HepG2 (cell line): ENCODE data around the gene THADA. TPM values are rescaled to one million over a fixed set of nuclear protein-coding genes. Genes with fewer than 3 reads are reported as not detected.

Source experiments
- ATM ChIP-seq: fragments of 450-650 bp; IDR thresholded peaks from 2 replicates; pipeline ENCODE4 v1.7.1; 2017; ENCODE audit warnings: mild to moderate bottlenecking, borderline replicate concordance
- CAMTA2 ChIP-seq: sonication (generic); formaldehyde crosslinking; IDR thresholded peaks from 2 replicates; pipeline ENCODE4 v1.4.0; 2020; ENCODE audit warnings: mild to moderate bottlenecking, missing genetic modification reagents, borderline replicate concordance
- CHD4 ChIP-seq: fragments of 200-600 bp; sonication (generic); IDR thresholded peaks from 2 replicates; pipeline ENCODE4 v1.7.0; 2017; ENCODE audit warnings: mild to moderate bottlenecking, low read length, borderline replicate concordance
- DMAP1 ChIP-seq: IDR thresholded peaks from 2 replicates; pipeline ENCODE4 v1.6.1; 2016
- ETV5 ChIP-seq: IDR thresholded peaks from 2 replicates; pipeline ENCODE4 v1.6.1; 2018; ENCODE audit warnings: missing biosample characterization, missing genetic modification reagents, inconsistent platforms, borderline replicate concordance
- HDAC1 ChIP-seq: sonication (generic); formaldehyde crosslinking; IDR thresholded peaks from 2 replicates; pipeline ENCODE4 v1.5.1; 2020; ENCODE audit warnings: mild to moderate bottlenecking, missing genetic modification reagents
- HNRNPK ChIP-seq: fragments of 200-400 bp; formaldehyde crosslinking; IDR thresholded peaks from 2 replicates; pipeline ENCODE4 v1.6.1; 2018; ENCODE audit warnings: low read length, low read depth, moderate library complexity, mild to moderate bottlenecking; ENCODE audit not compliant: poor library complexity, severe bottlenecking
- HOXD1 ChIP-seq: sonication (generic); formaldehyde crosslinking; IDR thresholded peaks from 2 replicates; pipeline ENCODE4 v1.5.0; 2020; ENCODE audit warnings: missing genetic modification reagents
- KMT2A ChIP-seq: sonication (generic); formaldehyde crosslinking; IDR thresholded peaks from 2 replicates; pipeline ENCODE4 v1.4.0; 2020; ENCODE audit warnings: missing genetic modification reagents
- MTF2 ChIP-seq: sonication (generic); formaldehyde crosslinking; IDR thresholded peaks from 2 replicates; pipeline ENCODE4 v1.5.0; 2020; ENCODE audit warnings: missing genetic modification reagents, borderline replicate concordance
- PLRG1 ChIP-seq: fragments of 450-650 bp; conservative IDR thresholded peaks from 2 replicates; pipeline ENCODE4 v1.6.1; 2016
- POLR2G ChIP-seq: fragments of 200-400 bp; formaldehyde crosslinking; IDR thresholded peaks from 2 replicates; pipeline ENCODE4 v1.6.1; 2018; ENCODE audit warnings: mild to moderate bottlenecking, low read depth, low read length, moderate library complexity
- RFXANK ChIP-seq: IDR thresholded peaks from 2 replicates; pipeline ENCODE4 v1.6.1; 2016
- SIN3A ChIP-seq: IDR thresholded peaks from 2 replicates; pipeline ENCODE4 v1.6.1; 2011; ENCODE audit warnings: low read depth, mild to moderate bottlenecking, control low read depth, low read length, borderline replicate concordance
- SMARCC2 ChIP-seq: fragments of 450-650 bp; IDR thresholded peaks from 2 replicates; pipeline ENCODE4 v1.6.1; 2017; ENCODE audit warnings: antibody characterized with exemption, mild to moderate bottlenecking
- SP4 ChIP-seq: sonication (generic); formaldehyde crosslinking; IDR thresholded peaks from 2 replicates; pipeline ENCODE4 v1.8.1; 2023; ENCODE audit warnings: mild to moderate bottlenecking, missing genetic modification reagents
- TCF7L2 ChIP-seq: IDR thresholded peaks from 2 replicates; pipeline ENCODE4 v1.6.1; 2011; ENCODE audit warnings: mild to moderate bottlenecking, low read depth, low read length, moderate library complexity
- ZNF556 ChIP-seq: sonication (generic); formaldehyde crosslinking; IDR thresholded peaks from 2 replicates; pipeline ENCODE4 v1.4.0; 2020; ENCODE audit warnings: mild to moderate bottlenecking, missing genetic modification reagents, borderline replicate concordance
- ZNF567 ChIP-seq: sonication (generic); formaldehyde crosslinking; IDR thresholded peaks from 2 replicates; pipeline ENCODE4 v1.8.1; 2023; ENCODE audit warnings: mild to moderate bottlenecking, missing genetic modification reagents, borderline replicate concordance
- ZNF674 ChIP-seq: sonication (generic); formaldehyde crosslinking; IDR thresholded peaks from 2 replicates; pipeline ENCODE4 v1.5.0; 2020; ENCODE audit warnings: low read depth, mild to moderate bottlenecking, missing genetic modification reagents
- ZNF766 ChIP-seq: sonication (generic); formaldehyde crosslinking; IDR thresholded peaks from 2 replicates; pipeline ENCODE4 v1.5.0; 2020; ENCODE audit warnings: missing genetic modification reagents, borderline replicate concordance
- ZNF883 ChIP-seq: sonication (generic); formaldehyde crosslinking; IDR thresholded peaks from 2 replicates; pipeline ENCODE4 v1.5.1; 2020; ENCODE audit warnings: mild to moderate bottlenecking, missing genetic modification reagents; ENCODE audit errors: not compliant biosample characterization
- polyA plus RNA-seq, 8 experiments: library from polyadenylated mRNA; depleted of rRNA in 3 of 8; stranded (reverse) in 7 of 8; unstranded in 1 of 8; fragments of >200 nt; fragmentation: Illumina TruSeq in 4 of 8; extraction: Trizol in 4 of 8; gene quantifications; 2 replicates each; pipeline versions ENCODE4 v1.2.1 to v1.2.3, GENCODE V29; 2011 to 2016; ENCODE audit warnings: low read depth in 4 of 8, missing spikeins in 1 of 8, mixed read lengths in 1 of 8; ENCODE audit not compliant: insufficient read depth in 1 of 8
- total RNA-seq, 5 experiments: library from RNA; depleted of rRNA; stranded (reverse); fragments of >200 nt; fragmentation: Illumina TruSeq; extraction: Trizol; gene quantifications; 2 replicates each; pipeline ENCODE4 v1.2.3, GENCODE V29; 2016; ENCODE audit warnings: low read depth in 1 of 5
- TF ChIP-seq, protein P1 (sequence below): sonication (generic); formaldehyde crosslinking; IDR thresholded peaks from 2 replicates; pipeline ENCODE4 v1.4.0; 2020; ENCODE audit warnings: missing genetic modification reagents
- TF ChIP-seq, protein P2 (sequence below): IDR thresholded peaks from 2 replicates; pipeline ENCODE4 v1.4.0; 2020; ENCODE audit warnings: mild to moderate bottlenecking, missing genetic modification reagents

The THADA gene
- total and polyA plus RNA-seq, 2 of the 13 experiments (the other 11 are each of a cell fraction or from before 2014, with no cell fraction given), result 12.7 to 21.7 TPM

DNA sequence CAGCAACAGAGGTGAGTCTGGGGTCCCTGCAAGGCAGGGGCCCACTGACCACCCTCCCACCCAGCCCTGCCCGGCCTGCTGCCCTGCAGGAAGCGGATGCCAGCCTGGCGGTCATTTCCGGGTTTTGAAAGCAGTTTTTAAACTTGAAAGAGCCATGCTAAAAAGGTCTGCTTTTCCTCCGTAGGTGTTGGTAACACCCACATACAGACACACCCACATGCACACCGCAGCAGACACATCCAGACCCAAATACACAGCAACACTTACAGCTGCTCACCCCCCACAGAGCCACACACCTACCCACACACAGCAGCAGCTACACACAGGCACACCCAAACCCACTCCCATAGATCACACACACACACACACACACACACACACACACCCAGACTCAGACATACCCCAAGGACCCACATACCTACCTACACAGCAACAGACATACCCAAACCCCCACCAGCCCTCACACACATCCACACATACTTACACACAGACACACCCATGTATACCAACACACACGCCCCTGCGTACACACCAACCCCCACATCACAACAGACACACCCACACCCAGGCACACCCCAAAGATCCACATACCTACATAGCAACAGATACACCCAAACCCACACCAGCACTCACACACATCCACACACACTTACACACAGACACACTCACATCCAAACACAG, 377.0 kb downstream of the THADA start (continued):
- no peak; the same call in 1 of the 2 replicates for TF ChIP-seq SIN3A
- TF ChIP-seq CHD4, result no peak
- TF ChIP-seq ZNF883 (CRISPR knock-in tag), result no peak
- no peak for TF ChIP-seq RFXANK
- no peak for TF ChIP-seq SP4 (CRISPR knock-in tag)
- TF ChIP-seq CAMTA2 (CRISPR knock-in tag), result peak; percentile 56; the same call in 1 of the 2 replicates
- no peak for TF ChIP-seq TCF7L2
- TF ChIP-seq ATM, result peak; percentile 68; the same call in 1 of the 2 replicates
- TF ChIP-seq PLRG1, result no peak
- TF ChIP-seq POLR2G, result peak; percentile 68
- TF ChIP-seq HOXD1 (CRISPR knock-in tag), result no peak
- TF ChIP-seq HDAC1 (CRISPR knock-in tag), result no peak
- 0 out of 2 replicates have a peak, but pooled peaks have one; percentile 9 for TF ChIP-seq KMT2A
- TF ChIP-seq, protein P1, sequence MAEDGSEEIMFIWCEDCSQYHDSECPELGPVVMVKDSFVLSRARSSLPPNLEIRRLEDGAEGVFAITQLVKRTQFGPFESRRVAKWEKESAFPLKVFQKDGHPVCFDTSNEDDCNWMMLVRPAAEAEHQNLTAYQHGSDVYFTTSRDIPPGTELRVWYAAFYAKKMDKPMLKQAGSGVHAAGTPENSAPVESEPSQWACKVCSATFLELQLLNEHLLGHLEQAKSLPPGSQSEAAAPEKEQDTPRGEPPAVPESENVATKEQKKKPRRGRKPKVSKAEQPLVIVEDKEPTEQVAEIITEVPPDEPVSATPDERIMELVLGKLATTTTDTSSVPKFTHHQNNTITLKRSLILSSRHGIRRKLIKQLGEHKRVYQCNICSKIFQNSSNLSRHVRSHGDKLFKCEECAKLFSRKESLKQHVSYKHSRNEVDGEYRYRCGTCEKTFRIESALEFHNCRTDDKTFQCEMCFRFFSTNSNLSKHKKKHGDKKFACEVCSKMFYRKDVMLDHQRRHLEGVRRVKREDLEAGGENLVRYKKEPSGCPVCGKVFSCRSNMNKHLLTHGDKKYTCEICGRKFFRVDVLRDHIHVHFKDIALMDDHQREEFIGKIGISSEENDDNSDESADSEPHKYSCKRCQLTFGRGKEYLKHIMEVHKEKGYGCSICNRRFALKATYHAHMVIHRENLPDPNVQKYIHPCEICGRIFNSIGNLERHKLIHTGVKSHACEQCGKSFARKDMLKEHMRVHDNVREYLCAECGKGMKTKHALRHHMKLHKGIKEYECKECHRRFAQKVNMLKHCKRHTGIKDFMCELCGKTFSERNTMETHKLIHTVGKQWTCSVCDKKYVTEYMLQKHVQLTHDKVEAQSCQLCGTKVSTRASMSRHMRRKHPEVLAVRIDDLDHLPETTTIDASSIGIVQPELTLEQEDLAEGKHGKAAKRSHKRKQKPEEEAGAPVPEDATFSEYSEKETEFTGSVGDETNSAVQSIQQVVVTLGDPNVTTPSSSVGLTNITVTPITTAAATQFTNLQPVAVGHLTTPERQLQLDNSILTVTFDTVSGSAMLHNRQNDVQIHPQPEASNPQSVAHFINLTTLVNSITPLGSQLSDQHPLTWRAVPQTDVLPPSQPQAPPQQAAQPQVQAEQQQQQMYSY (CRISPR knock-in tag), result peak; percentile 49; the same call in 1 of the 2 replicates
- no peak for TF ChIP-seq HNRNPK
- TF ChIP-seq DMAP1 (CRISPR knock-in tag), result no peak
- TF ChIP-seq ZNF674 (CRISPR knock-in tag), result peak; percentile 85; the same call in 1 of the 2 replicates
- peak; percentile 11; the same call in 1 of the 2 replicates for TF ChIP-seq ZNF556 (CRISPR knock-in tag)
- 0 out of 2 replicates have a peak, but pooled peaks have one; percentile 74 for TF ChIP-seq MTF2 (CRISPR knock-in tag)
- TF ChIP-seq SMARCC2, result no peak
- TF ChIP-seq ETV5, result peak; percentile 74; the same call in 1 of the 2 replicates
- TF ChIP-seq, protein P2, sequence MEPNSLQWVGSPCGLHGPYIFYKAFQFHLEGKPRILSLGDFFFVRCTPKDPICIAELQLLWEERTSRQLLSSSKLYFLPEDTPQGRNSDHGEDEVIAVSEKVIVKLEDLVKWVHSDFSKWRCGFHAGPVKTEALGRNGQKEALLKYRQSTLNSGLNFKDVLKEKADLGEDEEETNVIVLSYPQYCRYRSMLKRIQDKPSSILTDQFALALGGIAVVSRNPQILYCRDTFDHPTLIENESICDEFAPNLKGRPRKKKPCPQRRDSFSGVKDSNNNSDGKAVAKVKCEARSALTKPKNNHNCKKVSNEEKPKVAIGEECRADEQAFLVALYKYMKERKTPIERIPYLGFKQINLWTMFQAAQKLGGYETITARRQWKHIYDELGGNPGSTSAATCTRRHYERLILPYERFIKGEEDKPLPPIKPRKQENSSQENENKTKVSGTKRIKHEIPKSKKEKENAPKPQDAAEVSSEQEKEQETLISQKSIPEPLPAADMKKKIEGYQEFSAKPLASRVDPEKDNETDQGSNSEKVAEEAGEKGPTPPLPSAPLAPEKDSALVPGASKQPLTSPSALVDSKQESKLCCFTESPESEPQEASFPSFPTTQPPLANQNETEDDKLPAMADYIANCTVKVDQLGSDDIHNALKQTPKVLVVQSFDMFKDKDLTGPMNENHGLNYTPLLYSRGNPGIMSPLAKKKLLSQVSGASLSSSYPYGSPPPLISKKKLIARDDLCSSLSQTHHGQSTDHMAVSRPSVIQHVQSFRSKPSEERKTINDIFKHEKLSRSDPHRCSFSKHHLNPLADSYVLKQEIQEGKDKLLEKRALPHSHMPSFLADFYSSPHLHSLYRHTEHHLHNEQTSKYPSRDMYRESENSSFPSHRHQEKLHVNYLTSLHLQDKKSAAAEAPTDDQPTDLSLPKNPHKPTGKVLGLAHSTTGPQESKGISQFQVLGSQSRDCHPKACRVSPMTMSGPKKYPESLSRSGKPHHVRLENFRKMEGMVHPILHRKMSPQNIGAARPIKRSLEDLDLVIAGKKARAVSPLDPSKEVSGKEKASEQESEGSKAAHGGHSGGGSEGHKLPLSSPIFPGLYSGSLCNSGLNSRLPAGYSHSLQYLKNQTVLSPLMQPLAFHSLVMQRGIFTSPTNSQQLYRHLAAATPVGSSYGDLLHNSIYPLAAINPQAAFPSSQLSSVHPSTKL (CRISPR knock-in tag), result peak; percentile 9; the same call in 1 of the 2 replicates
- TF ChIP-seq ZNF766 (CRISPR knock-in tag), result no peak
- TF ChIP-seq ZNF567 (CRISPR knock-in tag), result peak; percentile 79; the same call in 1 of the 2 replicates
